ENCODE data around the gene PPARG. TPM values are rescaled to one million over a fixed set of nuclear protein-coding genes. Genes with fewer than 3 reads are reported as not detected.

The PPARG gene
- total and polyA plus RNA-seq, 8 donors: 0.88 to 6.2 (median 2.2) TPM

- Histone ChIP-seq H3K27me3 (no peaks in the 10 kb centered on the region), H3K9me3 (no peaks in the 10 kb centered on the region), H3K4me1 (no peaks in the 10 kb centered on the region), H3K27ac (no peak overlapping the region), H3K4me3 (no peak overlapping the region), H3K36me3 (no peaks in the 10 kb centered on the region)
- no peak for ATAC-seq
- intact Hi-C loops (cut with DNase I): no loop called here
- WGBS, 2 donors: 47 to 50% methylated on average over 4 of the region's 4 CpGs
- TF ChIP-seq, protein P1, sequence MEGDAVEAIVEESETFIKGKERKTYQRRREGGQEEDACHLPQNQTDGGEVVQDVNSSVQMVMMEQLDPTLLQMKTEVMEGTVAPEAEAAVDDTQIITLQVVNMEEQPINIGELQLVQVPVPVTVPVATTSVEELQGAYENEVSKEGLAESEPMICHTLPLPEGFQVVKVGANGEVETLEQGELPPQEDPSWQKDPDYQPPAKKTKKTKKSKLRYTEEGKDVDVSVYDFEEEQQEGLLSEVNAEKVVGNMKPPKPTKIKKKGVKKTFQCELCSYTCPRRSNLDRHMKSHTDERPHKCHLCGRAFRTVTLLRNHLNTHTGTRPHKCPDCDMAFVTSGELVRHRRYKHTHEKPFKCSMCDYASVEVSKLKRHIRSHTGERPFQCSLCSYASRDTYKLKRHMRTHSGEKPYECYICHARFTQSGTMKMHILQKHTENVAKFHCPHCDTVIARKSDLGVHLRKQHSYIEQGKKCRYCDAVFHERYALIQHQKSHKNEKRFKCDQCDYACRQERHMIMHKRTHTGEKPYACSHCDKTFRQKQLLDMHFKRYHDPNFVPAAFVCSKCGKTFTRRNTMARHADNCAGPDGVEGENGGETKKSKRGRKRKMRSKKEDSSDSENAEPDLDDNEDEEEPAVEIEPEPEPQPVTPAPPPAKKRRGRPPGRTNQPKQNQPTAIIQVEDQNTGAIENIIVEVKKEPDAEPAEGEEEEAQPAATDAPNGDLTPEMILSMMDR (IDR thresholded peaks at IDR 0.05): no peak
- no peak for FAIRE-seq
- no peak for DNase-seq
Measured at GRCh38 chr3:12247411-12247810, 41.5 kb upstream of the PPARG start.

DNA sequence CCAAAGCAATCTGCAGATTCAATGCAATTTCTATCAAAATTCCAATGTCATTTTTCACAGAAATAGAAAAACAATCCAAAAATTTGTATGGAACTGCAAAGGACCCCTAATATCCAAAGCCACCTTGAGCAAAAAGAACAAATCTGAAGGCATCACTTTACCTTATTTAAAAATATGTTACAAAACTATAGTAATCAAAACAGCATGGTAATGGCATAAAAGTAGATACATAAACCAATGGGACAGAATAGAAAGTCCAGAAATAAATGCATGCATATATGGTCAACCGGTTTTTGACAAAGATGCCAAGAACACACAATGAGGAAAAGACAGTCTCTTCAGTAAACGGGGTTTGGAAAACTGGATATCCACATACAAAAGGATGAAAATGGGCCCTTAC is 39.4 kb upstream of the PPARG start:
- no peak for FAIRE-seq
- intact Hi-C loops (cut with DNase I): no loop called here
- no peaks in the 10 kb centered on the region for H3K4me1 ChIP-seq
- WGBS, 2 donors: 87 to 93% methylated on average over 2 of the region's 2 CpGs
- H3K27ac ChIP-seq: no peak overlapping the region
- ATAC-seq: no peak
- TF ChIP-seq, protein P1 (IDR thresholded peaks at IDR 0.05): no peak
- no peaks in the 10 kb centered on the region for H3K27me3 ChIP-seq
- H3K9me3 ChIP-seq: no peaks in the 10 kb centered on the region
- no peaks in the 10 kb centered on the region for H3K36me3 ChIP-seq
- DNase-seq: no peak
- H3K4me3 ChIP-seq: no peak overlapping the region

- H3K36me3 ChIP-seq: no peaks in the 10 kb centered on the region
- no peaks in the 10 kb centered on the region for H3K27me3 ChIP-seq
- ATAC-seq (no peak), FAIRE-seq (no peak), DNase-seq (no peak)
- 84 to 91% methylated on average over 5 of the region's 5 CpGs for WGBS, 2 donors
- no peaks in the 10 kb centered on the region for H3K9me3 ChIP-seq
- H3K27ac ChIP-seq: no peak overlapping the region
- intact Hi-C loops (cut with DNase I): no loop called here
- H3K4me3 ChIP-seq: no peak overlapping the region
- H3K4me1 ChIP-seq: no peaks in the 10 kb centered on the region
- TF ChIP-seq, protein P1 (IDR thresholded peaks at IDR 0.05): no peak
Measured at GRCh38 chr3:12252889-12253288, 36.0 kb upstream of the PPARG start.

- no peak overlapping the region for H3K4me3 ChIP-seq
- FAIRE-seq (no peak), ATAC-seq (no peak), DNase-seq (no peak)
- no peaks in the 10 kb centered on the region for H3K4me1 ChIP-seq
- H3K36me3 ChIP-seq: no peaks in the 10 kb centered on the region
- intact Hi-C loops (cut with DNase I): no loop called here
- 78 to 81% methylated on average over 10 of the region's 10 CpGs for WGBS, 2 donors
- TF ChIP-seq, protein P1 (IDR thresholded peaks at IDR 0.05): no peak
- no peaks in the 10 kb centered on the region for H3K9me3 ChIP-seq
- no peaks in the 10 kb centered on the region for H3K27me3 ChIP-seq
- no peak overlapping the region for H3K27ac ChIP-seq
Measured at GRCh38 chr3:12253516-12254343, 35.1 kb upstream of the PPARG start.

GRCh38 chr3:12255393-12255792 is 33.5 kb upstream of the PPARG start:
- WGBS, 2 donors: 51 to 62% methylated on average over 2 of the region's 2 CpGs
- no peak overlapping the region for H3K4me3 ChIP-seq
- no peaks in the 10 kb centered on the region for H3K36me3 ChIP-seq
- H3K27ac ChIP-seq: no peak overlapping the region
- DNase-seq (no peak), ATAC-seq (peak in 2 of 4 donors; percentile 66 to 75), FAIRE-seq (no peak)
- no peaks in the 10 kb centered on the region for H3K4me1 ChIP-seq
- H3K9me3 ChIP-seq: no peaks in the 10 kb centered on the region
- no peaks in the 10 kb centered on the region for H3K27me3 ChIP-seq
- TF ChIP-seq, protein P1 (IDR thresholded peaks at IDR 0.05): no peak
- intact Hi-C loops (cut with DNase I): no loop called here

Measured in pancreas (tissue), 10 donors.